IPS-NIHi11 (cell line): ENCODE results near the gene THADA.
A peak's percentile ranks its signal among the peaks of the same experiment; 100 is the strongest.

Experiments used
- DNase-seq: peaks from one replicate; pipeline ENCODE4 v3.0.0; 2012; ENCODE audit warnings: mixed read lengths, low spot score

The THADA gene

DNA sequence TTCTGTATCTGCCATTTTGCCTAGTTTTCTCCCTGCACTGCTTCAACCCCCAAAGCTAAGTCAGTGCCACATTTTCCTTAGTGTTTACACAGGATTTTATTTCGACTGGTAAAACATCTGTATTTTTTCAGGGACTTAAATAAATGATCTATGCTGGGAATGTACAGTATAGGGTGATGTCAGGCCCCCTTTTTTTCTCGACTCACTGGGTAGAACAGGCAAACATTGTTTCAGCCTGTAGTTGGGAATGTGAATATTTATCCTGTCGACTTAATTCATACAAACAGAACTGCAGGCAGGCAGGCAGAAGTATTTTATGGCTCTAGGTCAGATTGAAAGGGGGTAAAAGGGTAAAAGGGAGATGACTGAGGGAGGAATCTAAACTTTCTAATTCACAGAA, 245.9 kb downstream of the THADA start:
- DNase-seq = no peak

DNA sequence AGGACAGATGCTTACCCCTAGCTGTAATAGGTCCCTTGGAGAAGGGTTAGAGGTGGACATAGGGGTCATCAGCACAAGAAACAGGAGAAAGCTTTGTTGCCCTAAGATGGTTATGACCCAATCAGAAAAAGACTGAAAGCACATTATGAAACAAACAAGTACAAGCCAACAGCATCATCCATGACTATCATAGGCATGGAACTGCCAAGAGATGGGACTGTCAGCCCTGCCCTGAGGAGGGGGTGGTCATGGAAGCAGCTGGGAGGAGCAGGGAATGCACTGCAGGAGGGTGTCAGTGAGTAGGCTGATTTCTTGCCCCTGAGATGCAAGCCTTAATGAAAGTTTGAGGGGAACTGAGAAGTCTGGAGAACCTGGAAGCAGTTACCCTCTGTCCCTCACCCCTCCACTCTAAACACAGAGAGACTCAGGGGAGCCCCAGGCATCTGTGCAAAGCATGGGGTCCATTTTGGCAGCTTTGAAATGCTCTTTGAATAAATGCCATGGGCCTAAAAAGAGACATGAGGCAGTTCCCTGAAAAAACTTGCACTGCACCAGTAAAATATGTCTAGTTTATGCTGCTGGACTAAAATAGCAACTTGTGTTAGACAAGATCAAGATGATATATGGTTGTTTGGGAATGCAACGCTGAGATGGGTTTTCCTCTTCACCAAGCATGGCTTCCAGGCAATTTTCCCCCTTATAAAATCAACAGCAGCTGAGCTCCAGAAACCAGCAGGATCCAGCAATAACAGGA, 246.8 kb downstream of the THADA start:
- DNase-seq = no peak

DNA sequence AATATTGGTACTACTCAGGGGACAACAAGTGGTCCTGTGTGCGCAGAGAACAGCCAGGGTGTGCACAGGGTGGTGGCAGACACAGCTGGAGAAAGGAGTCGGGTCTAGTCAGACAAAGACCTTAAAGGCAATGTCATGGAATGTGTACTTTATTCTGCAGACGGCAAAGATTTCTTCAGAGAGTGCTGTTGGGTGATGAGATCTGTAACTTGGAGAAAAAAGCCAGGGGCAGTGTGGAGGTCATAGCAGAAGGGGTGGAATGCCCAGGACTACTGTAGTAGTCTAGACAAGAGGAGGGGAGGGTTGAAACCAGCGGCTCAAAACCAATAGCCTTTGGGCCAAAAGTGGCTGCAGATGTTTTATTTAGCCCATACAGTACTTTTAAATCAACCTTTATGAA, 248.1 kb downstream of the THADA start:
- no peak for DNase-seq

DNA sequence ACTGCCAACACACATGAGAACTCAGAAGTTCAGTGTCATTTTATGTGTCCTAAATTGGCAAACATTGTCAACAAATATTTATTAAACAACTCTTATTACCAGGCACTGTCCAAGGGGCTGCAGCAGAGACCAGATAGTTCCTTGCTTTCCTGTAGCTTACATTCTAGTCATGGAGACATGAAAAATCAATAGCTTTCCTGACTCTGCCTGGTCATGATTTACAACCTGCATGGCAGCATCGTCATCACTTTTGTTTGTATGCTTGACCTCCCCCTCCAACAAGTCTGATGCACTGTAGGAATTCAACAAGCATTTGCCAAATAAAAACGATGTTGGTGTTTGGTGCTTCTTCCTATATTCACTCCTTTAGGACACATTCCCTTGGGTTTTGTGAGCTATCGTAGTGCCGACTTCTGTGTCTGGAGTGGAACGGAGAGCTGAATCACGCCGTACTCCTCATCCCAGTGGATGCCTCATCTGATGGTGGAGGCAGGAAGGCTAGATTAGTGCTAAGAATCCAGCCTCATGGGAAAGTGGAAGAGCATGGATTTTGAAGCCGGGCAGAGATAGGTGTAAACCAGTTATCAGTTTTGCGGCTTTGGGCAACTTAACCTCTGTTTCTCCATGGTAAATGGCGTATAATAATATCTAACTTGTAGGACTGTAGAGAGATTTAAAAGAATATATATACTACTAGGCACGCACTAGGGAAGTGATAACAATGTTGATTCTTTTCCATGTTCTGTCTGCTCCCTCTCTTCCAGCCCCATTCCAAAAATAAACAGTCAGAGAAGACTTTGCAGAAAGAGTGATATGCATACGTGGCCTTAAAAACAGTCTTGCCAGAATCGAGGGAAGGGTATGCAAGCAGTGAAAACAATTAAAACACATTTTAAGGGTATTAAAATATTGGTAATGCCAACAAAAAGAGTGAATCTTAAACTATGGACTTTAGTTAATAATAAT, 249.0 kb downstream of the THADA start:
- DNase-seq = no peak

DNA sequence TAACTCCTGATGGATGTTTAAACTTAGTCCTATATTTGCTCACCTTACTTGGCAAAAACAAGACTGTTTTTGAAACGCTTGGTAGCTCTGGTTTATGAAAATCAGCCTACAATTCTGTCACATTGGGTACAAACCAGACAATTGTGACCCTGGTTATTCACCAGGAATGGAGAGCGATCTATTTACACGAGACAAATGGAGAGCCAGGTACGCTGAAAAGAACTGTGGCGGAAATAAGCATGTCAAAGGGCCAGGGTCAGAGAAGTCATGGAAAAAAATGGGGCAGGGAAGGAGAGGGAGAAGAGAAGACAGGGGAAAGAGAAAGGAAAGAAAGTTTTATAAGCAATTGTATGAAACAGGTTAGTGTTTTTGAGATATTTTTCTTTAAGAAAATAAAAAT, 250.0 kb downstream of the THADA start:
- DNase-seq = no peak

DNA sequence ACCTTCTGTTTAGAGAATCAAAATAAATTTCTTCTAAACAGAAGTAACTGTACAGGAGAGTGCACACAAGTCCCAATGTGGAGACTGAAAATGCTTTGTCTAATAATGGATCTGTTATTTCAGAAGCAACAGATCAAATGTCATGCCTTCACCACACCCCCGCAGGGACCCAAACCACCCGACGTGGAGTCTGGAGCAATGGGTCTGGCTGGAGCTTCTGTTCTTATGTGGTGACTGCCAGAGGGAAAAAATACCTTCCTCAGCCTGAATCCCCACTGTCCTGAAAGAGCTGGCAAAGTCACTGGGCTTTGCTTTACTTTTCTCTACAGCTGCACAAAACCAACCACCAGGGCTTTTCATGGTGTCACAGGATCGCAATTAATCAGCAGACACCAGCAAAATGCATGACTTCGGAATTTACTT, 250.4 kb downstream of the THADA start:
- DNase-seq = peak; percentile 31

DNA sequence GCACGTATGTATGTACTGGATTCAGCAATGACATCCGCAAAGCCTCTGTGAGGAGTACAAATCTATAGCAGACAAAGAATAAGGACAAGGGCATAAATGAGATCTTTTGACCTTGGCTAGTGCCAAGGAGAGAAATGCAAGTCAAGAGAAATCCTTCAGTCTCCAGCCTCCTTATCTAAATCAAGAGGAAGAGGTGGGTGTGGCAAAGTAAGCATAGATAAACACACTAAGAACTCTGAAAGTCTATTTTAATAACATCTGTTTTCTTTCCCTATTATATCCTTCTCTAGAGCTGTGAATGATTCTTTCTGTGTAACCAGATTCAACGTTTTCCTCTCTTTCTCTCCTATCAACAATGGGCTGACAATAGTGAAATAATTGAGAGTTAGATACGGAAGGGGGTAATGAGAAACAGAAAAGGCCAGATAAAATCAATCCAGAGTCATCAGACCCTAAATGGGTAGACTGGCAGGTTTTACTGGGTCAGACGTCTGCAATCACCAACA, 250.9 kb downstream of the THADA start:
- DNase-seq = no peak

DNA sequence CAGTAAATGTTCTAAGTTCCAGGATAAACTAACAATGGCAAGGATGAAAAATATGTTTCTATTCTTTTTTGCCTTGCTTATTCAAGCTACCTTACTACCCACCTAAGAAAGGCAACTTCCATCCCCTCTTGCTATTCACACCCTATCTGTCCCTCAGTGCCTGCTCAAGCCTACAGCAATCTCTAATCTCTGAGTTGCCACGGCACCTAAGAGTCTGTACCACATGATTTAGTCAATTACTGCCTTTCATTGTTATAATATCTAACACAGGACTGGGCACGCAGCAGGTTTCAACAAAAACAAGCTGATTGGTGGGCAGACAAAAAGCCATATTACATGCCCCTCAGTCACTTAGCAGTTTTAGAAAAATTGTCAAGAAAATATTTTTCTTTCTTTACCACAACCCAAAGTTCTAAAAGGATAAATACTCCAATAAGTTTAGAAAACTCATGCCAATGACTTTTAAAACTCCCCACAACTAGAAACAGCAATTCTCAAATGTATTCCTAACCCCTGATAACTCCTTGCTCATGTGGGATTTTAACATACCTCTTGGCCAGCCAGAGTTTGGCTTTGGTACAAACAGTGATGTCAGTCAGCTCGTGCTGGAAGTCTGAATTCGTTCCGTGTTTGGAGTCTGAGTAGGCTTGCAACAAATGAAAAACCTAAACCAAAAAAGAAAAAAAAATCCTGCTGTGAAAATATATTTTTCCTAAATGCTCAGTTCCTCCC, 252.1 kb downstream of the THADA start:
- no peak for DNase-seq

DNA sequence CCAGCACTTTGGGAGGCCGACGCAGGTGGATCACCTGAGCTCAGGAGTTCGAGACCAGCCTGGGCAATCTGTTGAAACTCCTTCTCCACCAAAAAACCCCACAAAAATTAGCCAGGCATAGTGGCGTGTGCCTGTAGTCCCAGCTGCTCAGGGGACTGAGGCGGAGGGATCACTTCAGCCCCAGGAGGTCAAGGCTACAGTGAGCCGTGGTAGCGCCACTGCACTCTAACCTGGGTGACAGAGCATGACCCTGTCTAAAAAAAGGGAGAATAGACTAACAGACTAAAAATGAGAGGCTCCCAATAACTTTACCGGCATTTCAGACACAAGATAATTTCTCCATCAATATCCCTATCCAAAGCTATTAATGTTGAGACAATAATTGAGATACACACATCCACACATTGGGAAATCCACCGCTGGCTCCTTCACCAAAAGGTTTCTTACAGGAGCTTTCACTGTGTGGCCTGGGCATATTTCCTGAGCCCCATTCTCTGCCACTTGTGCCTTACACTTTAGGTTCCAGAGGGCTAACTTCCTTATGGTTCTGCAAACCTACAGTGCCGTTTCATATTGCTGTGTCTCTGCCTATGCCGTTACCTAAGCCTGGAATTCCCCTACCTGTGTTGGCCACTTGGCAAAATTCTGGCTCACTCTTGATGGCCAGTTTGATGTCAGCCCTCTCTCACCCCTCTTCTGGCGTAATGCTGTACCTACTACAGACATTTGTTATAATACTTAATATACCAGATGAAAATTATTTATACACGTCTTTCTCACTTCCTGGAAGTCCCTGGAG, 253.7 kb downstream of the THADA start:
- DNase-seq = no peak

DNA sequence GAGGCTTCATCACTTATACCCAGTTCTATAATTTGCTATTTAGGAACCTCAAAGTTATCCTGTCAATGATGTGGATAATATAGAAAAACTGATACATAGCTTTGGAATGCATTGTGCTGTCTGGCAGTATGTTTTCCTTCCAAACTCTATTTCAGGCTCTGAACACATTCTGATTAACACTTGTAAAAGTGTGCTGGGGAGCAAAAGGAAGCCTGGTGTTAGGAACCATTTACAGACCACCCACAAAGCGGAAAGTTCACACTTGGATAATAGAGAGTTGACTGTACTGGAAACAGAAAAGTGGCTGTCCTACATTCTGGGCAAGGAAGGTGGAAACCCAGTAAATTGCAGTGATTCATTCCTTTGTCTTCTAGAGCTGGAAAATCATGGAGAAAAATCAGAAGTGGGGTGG, 254.9 kb downstream of the THADA start:
- no peak for DNase-seq

DNA sequence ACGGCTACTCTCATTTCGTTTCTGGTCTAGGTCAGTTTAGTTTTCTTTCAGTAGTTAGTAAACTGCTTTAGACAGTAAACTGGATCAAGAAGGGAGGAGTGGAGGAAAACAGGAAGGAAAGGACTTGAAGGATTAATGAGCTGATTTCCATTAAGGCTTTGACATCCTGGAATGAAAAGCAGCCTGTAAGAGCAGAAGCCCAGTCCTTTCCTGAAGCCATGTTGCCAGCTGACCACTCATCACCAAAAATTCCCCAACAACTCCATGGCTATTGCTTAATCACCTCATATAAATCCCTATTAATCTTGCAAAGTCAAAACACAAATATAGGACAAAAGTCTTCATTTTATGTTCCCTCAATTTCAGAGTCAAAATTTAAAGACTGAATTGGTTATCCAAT, 255.8 kb downstream of the THADA start:
- DNase-seq = no peak

DNA sequence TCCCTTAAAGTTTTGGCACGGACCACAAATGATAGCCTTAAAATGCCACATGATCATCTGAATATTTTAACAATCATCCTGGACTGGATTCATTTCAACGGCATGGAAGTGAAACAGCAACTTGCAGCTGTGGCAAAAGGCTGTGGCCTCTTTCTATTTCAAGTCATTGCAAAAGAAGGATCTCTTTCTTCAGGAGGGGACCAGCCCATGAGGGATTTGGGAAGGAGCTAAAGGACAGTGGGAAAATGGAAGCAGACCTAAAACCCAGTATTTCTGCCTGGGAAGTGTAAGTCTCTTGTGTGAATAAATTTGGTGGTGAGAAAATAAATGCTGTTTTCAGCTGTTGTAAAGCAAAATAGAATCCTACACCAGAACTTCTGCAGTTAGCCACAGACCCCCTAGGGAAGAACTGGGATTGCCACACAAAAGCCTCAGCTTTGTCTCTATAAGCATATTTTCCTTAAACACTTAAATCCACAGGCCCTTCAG, 262.1 kb downstream of the THADA start:
- no peak for DNase-seq

DNA sequence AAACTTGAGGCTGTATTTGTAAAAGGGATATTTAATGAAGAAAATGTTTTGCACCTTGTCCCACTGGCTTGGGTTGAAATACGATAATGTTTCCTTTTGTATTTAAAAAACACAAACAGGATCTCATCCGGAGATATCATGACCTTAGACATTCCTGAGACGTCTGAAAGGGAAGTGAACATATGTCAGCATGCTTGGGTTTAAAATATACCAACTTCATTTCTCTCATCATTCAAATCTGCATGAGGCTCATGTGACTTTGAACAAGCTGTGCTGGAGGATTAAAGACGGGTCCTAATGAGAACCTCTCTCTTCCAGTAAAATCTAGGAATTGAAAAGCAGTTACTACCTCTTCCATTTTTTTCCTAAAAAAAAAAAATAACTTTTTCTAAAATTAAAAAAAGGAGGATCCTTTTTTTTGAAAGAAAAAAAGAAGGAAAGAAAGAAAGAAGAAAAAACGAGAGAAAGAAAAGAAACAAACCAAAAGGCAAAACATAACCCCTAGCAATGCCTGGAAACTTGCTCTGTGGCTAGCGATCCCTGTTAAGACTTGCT, 262.7 kb downstream of the THADA start:
- no peak for DNase-seq

DNA sequence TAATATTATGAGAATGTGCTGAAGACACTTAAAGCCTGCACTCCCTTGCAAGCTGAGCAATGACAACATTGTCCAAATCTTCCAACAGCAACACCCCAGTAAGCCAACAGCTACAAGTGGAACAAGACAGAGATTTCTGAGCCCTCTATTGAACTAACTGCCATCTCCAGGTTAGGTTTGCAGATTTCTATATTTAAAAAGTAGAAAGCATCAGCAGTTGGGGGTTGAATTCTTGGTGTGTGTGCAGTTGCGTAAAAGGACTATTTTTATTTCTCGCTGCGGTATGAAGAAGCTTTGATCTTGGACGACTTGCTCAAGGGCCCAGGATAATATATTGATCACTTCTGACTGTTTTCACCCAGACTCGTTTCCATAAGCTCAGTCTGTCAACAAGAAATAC, 263.2 kb downstream of the THADA start:
- DNase-seq = no peak

DNA sequence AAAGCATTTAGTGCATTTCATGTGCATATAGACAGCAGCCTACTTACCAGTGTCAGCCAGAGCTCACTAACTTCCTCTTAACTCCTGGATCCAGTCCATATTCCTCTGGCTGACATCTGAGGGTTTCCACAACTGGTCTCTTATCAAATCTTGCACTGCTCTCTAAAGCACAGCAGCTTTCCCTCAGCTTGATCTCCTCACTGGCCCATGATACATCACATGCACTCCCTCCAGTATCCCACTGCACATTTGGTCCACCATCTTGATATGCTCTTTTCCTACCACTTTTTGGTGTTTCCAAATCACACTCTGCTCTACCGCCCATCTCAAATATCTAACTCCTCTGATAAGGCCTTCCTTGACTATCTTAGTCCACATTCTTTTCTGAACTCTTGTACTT, 264.4 kb downstream of the THADA start:
- DNase-seq = no peak

DNA sequence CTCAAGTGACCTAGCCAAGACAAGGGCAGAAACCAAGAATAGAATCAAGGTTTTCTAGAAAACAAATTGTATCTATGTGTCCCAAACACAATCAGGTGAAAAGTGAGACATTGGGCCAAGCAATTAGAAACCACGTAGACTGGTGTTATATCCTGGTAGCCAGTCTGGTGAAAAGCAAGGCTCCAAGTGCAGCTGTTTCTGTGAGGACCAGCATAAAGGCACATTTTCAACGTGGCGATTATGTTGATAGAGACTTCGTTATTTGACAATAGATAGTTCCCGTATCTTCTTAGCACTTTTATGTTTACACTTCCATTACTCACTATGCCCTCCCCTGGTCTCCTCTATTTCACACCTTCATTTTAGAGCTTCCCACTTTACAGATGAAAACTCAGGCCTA, 266.2 kb downstream of the THADA start:
- no peak for DNase-seq

DNA sequence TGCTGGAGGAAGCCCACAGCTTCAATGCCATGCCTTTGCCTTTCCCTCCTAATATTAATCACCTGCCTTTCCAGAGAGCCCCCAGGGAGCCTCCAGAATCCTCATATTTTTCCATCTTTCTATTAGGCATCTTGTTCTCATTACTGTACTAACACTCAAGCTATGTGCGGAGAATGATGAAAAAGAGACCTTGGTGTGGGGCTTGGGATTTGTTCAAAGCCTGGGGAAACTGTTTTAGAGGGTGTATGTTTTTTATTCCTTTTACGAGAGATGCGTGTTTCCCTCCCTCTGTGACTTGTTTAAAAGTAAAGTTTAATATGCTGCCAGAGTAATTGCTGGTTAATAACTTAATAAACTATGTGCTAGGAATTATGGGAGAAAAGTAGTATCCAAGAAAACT, 267.0 kb downstream of the THADA start:
- no peak for DNase-seq

DNA sequence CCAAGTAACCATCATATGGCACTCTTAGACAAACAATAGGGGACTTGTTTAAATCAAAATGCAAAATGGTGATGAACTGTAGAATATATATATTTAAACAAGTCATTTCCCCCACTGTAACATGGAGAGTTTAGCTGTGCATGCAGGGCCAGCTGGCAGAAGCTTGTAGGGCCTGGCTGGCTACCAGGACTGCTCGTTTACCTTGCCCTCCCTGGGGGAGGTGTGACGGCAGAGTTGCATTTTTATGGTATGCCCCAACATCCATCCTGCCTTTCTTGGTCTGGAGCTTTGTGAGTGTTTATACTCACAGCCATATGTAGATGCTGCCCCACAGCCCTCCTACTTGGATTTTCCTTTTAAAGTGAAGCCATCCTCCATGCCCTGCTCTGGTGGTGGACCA, 267.7 kb downstream of the THADA start:
- DNase-seq = no peak

DNA sequence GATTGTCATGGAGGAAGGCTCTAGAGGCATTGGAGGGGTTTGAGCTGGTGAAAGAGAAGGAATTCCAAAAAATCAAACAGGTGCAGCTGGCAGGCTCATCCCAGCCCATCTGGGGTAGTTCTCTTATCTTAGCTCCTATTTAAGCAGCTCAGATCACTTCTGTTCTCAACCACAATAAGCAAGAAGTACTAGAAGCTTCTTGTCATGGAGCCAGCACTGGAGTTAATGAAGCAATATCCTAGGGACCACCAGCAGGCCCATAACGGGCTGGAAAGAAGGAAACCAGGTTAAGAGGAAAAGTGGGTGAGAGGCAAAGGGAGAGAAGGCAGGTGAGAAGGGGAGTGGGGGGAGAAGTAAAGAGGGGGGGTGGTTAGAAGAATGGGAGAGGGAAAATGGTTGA, 268.7 kb downstream of the THADA start:
- DNase-seq = no peak

DNA sequence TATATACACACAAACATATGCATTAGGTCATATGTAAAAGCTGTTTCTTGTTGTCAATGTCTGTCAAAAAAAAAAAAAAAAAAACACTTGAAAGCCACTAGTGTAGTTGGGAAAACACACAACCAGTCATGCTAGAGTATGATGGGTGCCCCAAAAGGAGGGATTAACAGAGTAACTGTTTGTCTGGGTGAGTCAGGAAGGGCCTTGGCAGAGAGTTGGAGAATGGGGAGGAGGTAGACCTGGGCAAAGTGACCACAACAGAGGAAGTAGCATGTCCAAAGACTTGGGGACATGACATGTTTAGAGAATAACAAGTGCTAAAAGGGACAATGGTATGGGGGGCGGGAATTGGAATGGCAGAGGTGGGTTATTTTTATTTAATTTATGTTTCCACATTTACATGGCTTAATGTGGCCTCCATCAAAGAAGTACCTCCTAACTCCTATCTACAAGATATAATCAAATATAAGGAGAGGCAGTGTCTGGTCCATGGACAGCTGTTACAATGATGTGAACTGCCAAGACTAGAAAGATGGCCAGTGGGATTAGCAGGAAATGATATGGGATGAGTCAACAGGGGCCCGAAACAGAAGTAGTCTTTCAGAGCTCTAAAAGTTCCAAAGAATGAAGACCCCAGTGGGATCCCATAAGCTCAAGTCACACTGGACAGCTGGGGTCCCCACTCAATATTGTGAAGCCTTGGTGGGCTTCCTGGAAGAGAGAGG, 269.6 kb downstream of the THADA start:
- DNase-seq = no peak
